CD1c-positive myeloid dendritic cell (primary cell): ENCODE measurements around the gene PSMA8.
"Not testable (repeated sequence)": the region's sequence is repeated elsewhere in the genome, so short reads cannot be mapped to it uniquely, and the experiment has no call there.

ENCODE experiments used
- DNase-seq: peaks from one replicate; pipeline ENCODE4 v3.0.0-alpha.2; 2016; ENCODE audit errors: extremely low spot score

Gene PSMA8

DNA sequence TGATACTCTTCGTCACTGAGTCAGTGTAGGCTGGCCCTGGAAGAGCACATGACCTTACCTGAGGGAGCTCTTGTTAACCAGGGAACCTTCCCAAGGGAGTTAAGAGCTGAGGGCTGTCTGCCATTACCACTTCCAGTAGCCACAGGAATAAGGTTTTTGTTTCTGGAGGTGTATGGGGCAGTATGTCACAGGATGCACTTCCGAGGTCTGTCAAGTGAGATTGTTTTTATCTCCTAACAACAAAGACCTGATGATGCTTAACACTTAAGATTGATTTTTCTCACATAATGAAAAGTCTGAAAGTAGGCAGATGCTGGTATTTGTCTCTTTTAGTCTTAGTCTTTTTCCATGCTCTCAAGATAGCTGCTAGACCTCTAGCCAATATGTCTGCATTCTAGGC, 41.8 kb downstream of the PSMA8 start:
- no peak for DNase-seq

- DNase-seq = no peak
Measured at GRCh38 chr18:26176134-26176533, 42.5 kb downstream of the PSMA8 start.

DNA sequence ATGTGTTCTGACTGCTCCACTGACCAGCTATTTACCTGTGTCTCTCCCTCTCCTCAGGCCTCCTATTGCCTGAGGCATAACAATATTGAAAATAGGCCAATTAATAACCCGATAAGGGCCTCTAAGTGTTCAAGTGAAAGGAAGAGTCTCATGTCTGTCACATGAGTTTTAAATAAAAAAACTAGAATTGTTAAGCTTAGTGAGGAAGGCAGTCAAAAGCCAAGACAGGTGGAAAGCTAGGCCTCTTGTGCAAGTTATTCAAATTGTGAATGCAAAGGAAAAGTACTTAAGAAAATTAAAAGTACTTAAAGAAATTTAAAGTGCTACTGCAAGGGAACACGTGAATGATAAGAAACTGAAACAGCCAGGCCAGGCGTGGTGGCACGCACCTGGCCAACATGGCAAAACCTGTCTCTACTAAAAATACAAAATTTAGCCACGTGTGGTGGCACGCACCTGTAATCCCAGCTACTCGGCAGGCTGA, 47.7 kb downstream of the PSMA8 start:
- DNase-seq = no peak

DNA sequence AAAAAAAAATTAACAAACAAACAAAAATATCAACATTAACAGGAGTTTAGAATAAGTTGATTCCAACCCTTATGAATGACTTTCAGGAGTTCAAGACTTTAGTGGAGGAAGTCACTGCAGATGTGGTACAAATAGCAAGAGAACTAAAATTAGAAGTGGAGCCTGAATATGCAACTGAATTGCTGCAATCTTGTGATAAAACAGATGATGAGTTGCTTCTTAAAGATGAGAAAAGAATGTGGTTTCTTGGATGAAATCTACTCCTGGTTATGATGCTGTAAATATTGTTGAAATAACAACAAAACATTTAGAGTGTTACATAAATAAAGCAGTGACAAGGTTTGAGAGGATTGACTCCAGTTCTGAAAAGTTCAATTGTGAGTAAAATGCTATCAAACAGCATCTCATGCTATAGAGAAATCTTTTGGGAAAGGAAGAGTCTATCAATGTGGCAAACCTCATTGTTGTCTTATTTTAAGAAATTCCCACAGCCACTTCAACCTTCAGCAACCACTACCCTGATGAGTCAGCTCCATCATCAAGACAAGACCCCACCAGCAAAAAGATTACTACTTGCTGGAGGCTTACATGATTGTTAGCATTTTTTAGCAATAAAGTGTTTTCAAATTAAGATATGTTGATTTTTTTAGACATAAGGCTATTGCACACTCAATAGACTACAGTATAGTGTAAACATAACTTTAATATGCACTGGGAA, 49.9 kb downstream of the PSMA8 start:
- no peak for DNase-seq

GRCh38 chr18:26185267-26185666, 51.6 kb downstream of the PSMA8 start:
- no peak for DNase-seq

DNA sequence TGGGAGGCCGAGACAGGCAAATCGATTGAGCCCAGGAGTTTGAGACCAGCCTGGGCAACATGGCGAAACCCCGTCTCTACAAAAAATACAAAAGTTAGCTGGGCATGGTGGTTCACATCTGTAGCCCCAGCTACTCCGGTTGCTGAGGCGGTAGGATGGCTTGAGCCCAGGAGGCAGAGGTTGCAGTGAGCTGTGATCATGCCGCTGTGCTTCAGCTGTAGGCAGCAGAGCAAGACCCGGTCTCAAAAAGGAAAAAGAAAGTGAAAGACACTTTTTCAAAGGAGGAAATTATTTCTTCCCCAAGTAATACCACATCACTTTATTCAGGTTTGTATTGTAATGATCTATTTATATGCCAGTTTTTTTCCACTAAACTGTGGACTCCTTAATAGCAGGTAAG, 56.8 kb downstream of the PSMA8 start:
- DNase-seq = peak; percentile 10

DNA sequence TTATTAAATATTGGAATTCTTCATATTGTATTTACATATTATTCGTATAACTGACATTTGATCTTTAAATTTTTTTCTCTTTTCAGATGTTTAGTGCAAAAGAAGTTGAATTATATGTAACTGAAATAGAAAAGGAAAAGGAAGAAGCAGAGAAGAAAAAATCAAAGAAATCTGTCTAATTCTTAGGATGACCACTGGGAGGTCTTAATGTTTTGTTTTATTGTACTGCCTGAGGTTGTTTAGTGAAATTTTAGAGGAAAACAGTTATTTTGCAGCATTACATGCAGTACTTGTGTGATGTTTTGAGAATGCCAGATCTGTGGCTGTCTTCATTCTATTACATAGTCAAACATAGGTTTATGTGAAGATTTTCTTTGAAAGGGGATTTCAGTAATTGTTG, 58.6 kb downstream of the PSMA8 start:
- DNase-seq = no peak

DNA sequence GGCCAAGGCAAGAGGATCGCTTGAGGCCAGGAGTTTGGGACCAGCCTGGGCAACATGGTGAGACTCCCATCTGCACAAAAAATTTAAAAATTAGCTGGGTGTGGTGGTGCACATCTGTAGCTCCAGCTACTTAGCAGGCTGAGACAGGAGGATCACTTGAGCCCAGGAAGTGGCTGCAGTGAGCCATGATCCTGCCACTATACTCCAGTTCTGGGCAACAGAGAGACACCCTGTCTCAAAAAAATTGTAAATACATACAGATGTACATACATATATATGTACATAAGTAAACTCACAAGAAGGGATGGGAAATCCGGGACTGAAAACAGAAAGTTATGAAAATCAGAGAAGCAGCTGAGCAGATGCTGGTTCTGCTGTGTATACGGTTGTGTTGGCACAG, 62.9 kb downstream of the PSMA8 start:
- no peak for DNase-seq

- DNase-seq = not testable (repeated sequence)
Measured at GRCh38 chr18:26202001-26202400, 68.3 kb downstream of the PSMA8 start.

DNA sequence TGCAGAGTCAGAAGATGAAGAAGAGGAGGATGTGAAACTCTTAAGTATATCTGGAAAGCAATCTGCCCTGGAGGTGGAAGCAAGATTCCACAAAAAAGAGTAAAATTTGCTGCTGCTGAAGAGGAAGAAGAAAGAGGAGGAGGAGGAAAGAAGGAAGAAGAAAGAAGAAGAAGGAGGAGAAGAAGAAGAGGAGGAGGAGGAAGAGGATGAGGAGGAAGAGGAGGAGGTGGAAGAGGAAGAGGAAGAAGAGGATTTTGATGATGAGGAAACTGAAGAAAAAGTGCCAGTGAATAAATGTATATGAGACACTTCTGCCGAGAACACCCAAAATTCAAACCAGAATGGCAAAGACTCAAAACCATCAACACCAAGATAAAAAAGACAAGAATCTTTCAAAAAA, 71.6 kb downstream of the PSMA8 start:
- no peak for DNase-seq

DNA sequence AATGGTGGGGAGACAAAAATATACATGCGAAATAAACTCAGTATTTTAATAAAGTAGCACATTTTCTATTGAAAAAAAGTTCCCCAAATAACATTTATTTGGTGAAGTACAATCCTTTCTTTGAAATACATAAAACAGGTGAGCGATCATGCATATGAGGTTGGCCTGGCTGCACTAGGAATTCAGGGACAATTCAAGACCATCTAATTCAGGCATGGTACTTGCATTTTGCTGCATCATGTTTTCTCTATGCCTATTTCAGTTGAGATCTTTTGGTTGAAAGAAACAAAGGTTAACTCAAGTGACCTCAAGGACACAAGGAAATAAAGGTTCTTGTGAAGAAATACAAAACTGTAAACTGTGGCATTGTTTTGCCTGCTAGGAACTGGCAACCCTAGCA, 72.8 kb downstream of the PSMA8 start:
- DNase-seq = no peak

GRCh38 chr18:26207937-26208336, 74.3 kb downstream of the PSMA8 start:
- no peak for DNase-seq

DNA sequence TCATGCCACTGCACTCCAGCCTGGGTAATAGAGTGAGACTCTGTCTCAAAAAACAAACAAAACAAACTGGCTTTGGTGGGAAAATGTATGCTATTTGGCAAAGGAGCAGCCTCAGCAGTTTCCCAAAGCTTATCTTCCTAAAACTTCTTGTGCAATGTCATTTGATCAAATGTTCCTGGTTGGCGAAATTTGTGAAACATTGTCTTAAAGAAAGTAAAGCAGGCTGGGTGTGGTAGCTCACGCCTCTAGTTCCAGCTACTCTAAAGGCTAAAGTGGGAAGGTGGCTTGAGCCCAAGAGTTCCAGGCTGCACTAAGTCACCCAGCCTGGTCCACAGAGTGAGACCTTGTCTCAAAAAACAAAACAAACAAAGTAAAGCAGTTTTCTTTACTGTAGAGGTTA, 75.3 kb downstream of the PSMA8 start:
- no peak for DNase-seq

- no peak for DNase-seq
Measured at GRCh38 chr18:26210147-26210546, 76.5 kb downstream of the PSMA8 start.

DNA sequence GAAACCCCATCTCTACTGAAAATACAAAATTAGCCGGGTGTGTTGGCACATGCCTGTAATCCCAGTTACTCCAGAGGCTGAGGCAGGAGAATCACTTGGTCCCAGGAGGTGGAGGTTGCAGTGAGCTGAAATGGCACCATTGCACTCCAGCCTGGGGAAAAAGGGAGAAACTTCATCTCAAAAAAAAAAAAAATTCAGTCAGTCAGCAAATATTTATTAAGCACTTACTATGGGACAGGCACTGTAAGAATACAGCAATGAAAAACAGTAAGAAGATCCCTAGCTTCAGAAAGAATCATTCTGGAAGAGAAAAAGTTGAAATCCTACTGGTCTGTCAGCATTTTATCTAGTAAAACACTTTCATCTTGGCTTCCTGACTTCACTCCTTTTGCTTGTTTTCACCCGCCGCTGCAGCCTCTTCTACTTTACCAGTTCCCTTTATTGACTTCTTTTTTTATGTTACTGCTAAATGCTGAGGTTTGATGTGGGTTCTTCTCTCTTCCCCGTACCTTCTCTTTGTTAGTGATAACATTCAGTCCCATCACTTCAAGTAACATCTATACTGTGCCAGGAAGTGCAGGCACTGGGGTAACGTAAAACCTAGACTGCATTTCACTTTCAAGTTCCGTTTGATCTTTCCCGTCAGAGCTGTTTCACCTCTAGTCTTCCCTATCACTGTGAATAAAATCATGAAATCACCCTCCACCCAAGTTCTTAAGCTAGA, 81.7 kb downstream of the PSMA8 start:
- DNase-seq = peak; percentile 32

GRCh38 chr18:26225022-26225693, 91.5 kb downstream of the PSMA8 start:
- DNase-seq = peak; percentile 56

DNA sequence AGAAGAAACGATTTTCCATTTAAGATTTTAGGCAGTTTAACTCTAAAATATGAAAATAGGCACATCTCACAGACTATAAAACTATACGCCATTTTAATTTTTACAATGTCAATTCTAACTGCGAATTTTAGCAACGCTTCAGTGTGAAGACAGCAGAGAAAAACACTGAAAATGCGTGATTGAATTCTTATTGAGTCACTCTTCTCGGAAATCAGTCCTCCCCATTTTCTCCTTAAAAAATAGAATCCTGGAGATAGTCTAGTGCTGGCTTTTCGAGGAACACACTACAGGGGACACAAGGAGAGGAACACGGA, 92.2 kb downstream of the PSMA8 start:
- no peak for DNase-seq

- peak; percentile 97 for DNase-seq
Measured at GRCh38 chr18:26226229-26227050, 92.8 kb downstream of the PSMA8 start, which contains the start of gene TAF4B. Gene TAF4B (plus strand): TSS chr18:26226445. CDS start chr18:26226934, 489 bp downstream.

DNA sequence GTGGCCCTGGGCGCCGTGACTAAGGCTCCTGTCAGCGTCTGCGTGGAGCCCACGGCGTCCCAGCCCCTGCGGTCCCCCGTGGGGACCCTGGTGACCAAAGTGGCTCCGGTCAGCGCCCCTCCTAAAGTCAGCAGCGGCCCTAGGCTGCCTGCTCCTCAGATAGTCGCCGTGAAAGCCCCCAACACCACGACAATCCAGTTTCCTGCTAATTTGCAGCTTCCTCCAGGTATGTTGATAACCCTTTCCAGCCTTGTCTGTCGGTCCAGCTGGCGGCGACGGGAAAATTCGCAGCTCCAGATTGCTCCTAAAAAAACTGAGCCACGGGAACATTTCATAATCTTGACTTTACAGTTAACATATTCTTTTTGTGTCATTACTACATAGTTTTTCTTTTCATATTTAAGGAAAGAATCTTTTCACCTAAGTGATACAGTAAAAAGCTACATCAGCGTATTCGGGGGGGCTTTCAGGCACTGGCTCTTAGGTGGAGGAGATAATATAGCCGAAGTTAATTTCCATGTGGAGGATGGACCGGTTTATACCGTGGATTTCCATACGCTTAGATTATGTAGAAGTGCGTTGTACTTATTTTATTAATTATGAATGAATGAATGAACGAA, 93.5 kb downstream of the PSMA8 start:
- no peak for DNase-seq

DNA sequence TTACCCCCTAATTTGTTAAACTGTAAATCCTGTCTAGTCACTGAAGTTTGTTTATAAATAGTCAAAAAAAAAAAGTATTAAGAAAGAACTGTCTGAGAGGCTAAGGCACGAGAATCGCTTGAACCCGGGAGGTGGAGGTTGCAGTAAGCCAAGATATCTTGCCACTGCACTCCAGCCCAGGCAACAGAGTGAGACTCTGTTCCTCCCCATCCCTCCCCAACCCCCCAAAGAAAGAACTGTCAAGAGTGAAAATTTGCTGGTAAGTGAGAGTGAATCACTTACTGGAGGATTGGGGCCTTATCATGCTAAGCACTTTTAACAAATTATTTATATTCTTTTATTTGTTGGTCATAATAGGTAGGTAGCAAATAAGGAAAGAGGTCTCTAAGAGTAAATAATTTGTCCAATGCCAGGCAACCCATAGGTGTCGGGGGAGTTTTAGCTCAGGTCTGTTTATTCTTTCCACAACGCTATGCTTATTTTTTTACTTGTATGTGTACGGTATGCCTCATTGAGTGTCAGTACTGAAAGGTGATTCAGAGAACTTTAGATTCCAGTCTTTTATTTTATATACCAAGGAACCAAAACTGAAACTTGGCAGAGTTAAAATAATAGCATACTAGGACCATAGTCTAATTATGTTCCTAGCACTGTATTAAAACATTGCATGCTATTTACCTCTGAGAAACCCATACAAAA, 95.0 kb downstream of the PSMA8 start:
- no peak for DNase-seq

DNA sequence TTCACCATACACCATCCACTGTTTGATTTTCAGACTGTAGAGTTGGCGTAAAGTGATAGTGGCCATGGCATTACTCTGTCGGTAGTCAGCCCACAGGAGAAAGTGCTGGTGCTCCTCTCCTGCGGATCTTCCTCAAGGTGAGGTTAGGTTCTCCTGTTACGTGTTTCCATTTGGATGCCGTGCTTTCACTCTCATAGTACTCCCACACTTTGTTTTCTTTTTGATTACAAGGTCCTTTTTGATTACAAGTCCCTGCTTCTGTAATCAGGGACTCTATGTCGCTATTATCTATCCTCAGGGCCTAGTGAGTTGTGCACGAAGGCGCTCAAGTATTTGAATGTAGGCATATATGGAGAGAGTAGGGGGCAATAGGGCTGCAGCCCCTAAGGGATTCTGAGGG, 96.8 kb downstream of the PSMA8 start:
- DNase-seq = no peak
